OCI-LY7 (cell line): ENCODE data around the gene FREM3. TPM values are rescaled to one million over a fixed set of nuclear protein-coding genes. Genes with fewer than 3 reads are reported as not detected.

Experiments
- BruUV-seq: library from RNA; stranded (reverse); fragments of 400-500 nt; replicated peaks from 2 replicates; lab custom pipeline; 2021; lab: Mats Ljungman, UMichigan
- CTCF ChIA-PET: fragments of 300-600 bp; sonication (Branson Sonifier 250); formaldehyde crosslinking; loops from one replicate; lab custom pipeline; 2022; ENCODE audit warnings: antibody characterized with exemption; ENCODE audit not compliant: unreplicated experiment; lab: Charles Lee
- POLR2A ChIA-PET: fragments of 300-600 bp; sonication (Branson Sonifier 250); formaldehyde crosslinking; loops from one replicate; lab custom pipeline; 2022; ENCODE audit warnings: antibody characterized with exemption; lab: Charles Lee
- DNase-seq: peaks from one replicate; pipeline ENCODE4 v3.0.0-alpha.2; 2015; ENCODE audit warnings: low spot score
- H2AFZ ChIP-seq: fragments of 200-600 bp; sonication (generic), shearing (Covaris generic); 2 replicates; pipeline ENCODE4 v1.6.1; 2014; ENCODE audit warnings: mild to moderate bottlenecking, antibody characterized with exemption, low read length, moderate library complexity
- H3K27ac ChIP-seq: fragments of 200-600 bp; sonication (generic); 2 replicates; pipeline ENCODE4 v1.5.1; 2014; ENCODE audit warnings: mixed run types, low read depth, mild to moderate bottlenecking, moderate library complexity, low read length, inconsistent platforms; ENCODE audit not compliant: poor library complexity, severe bottlenecking
- H3K36me3 ChIP-seq: fragments of 200-600 bp; sonication (generic); 2 replicates; pipeline ENCODE4 v1.6.1; 2014; ENCODE audit warnings: mild to moderate bottlenecking, antibody characterized with exemption, low read length, moderate library complexity, mixed read lengths; ENCODE audit not compliant: insufficient read depth
- H3K4me1 ChIP-seq: fragments of 200-600 bp; sonication (generic); 2 replicates; pipeline ENCODE4 v1.5.1; 2014; ENCODE audit warnings: mild to moderate bottlenecking, low read length; ENCODE audit not compliant: insufficient read depth, poor library complexity, severe bottlenecking
- H3K4me2 ChIP-seq: fragments of 200-600 bp; sonication (generic); 2 replicates; pipeline ENCODE4 v1.6.1; 2014; ENCODE audit warnings: mild to moderate bottlenecking, low read length
- H3K4me3 ChIP-seq: fragments of 200-600 bp; sonication (generic); 2 replicates; pipeline ENCODE4 v1.5.1; 2014; ENCODE audit warnings: mild to moderate bottlenecking, low read depth, low read length; ENCODE audit not compliant: poor library complexity, severe bottlenecking
- H3K79me2 ChIP-seq: fragments of 200-600 bp; sonication (generic); 2 replicates; pipeline ENCODE4 v1.6.1; 2016; ENCODE audit warnings: low read depth, mild to moderate bottlenecking, low read length, moderate library complexity, mixed read lengths; ENCODE audit not compliant: insufficient read depth
- H3K9me2 ChIP-seq: fragments of 200-600 bp; sonication (generic); 2 replicates; pipeline ENCODE4 v1.6.1; 2016; ENCODE audit warnings: mild to moderate bottlenecking, low read length, mixed read lengths; ENCODE audit not compliant: insufficient read depth
- H3K9me3 ChIP-seq: fragments of 200-600 bp; sonication (generic); 2 replicates; pipeline ENCODE4 v1.6.1; 2014; ENCODE audit warnings: mild to moderate bottlenecking, mixed run types, low read length, mixed read lengths
- H4K20me1 ChIP-seq: fragments of 200-600 bp; sonication (generic); 2 replicates; pipeline ENCODE4 v1.6.1; 2014; ENCODE audit warnings: mild to moderate bottlenecking, antibody characterized with exemption, low read length, moderate library complexity, mixed read lengths; ENCODE audit not compliant: insufficient read depth
- CTCF ChIP-seq: fragments of 200-600 bp; sonication (generic); conservative IDR thresholded peaks from 2 replicates; pipeline ENCODE4 v1.5.1; 2014; ENCODE audit warnings: mild to moderate bottlenecking, antibody characterized with exemption, low read length, moderate library complexity, mixed read lengths
- EZH2phosphoT487 ChIP-seq: fragments of 200-600 bp; sonication (generic); IDR thresholded peaks from 2 replicates; pipeline ENCODE4 v1.6.1; 2018; ENCODE audit warnings: low read depth, borderline replicate concordance, mild to moderate bottlenecking, mixed run types, antibody characterized with exemption, low read length, moderate library complexity, mixed read lengths
- intact Hi-C: fragments of 100-400 bp; cut with micrococcal nuclease; formaldehyde crosslinking; loops from one replicate; pipeline ENCODE4 v1.10.0; 2022; ENCODE audit not compliant: unreplicated experiment
- total RNA-seq, 2 experiments: library from RNA; depleted of rRNA in 1 of 2; stranded (reverse); fragments of >200 nt in 1 of 2; shearing (Covaris generic) in 1 of 2; gene quantifications; 2 replicates each; pipeline ENCODE4 v1.2.3, GENCODE V29; 2014 to 2022

The FREM3 gene
- total RNA-seq, 2 experiments from 2014 or later = not detected

- ChIA-PET POLR2A (no interaction called here), CTCF (no interaction called here)
- no peak for TF ChIP-seq EZH2phosphoT487
- TF ChIP-seq CTCF = no peak
Observed at GRCh38 chr4:143653031-143653430, 47.4 kb downstream of the FREM3 start.

GRCh38 chr4:143643399-143643798 lies 57.1 kb downstream of the FREM3 start:
- Histone ChIP-seq H3K9me2 (no peaks in the 10 kb centered on the region), H3K27ac (no peak overlapping the region), H3K4me3 (no peak overlapping the region), H2AFZ (no peak overlapping the region), H3K4me2 (no peak overlapping the region), H3K79me2 (no peaks in the 10 kb centered on the region), H4K20me1 (no peaks in the 10 kb centered on the region), H3K9me3 (no peaks in the 10 kb centered on the region), H3K36me3 (no peaks in the 10 kb centered on the region), H3K4me1 (no peaks in the 10 kb centered on the region)
- DNase-seq = no peak
- ChIA-PET CTCF (no interaction called here), POLR2A (no interaction called here)
- intact Hi-C loops = no loop called here
- TF ChIP-seq EZH2phosphoT487 (no peak), CTCF (no peak)
- no TSS peak for BruUV-seq

More at GRCh38 chr4:143653031-143653430, 47.4 kb downstream of the FREM3 start:
- BruUV-seq = no TSS peak
- no peaks in the 10 kb centered on the region for H3K9me3 ChIP-seq
- intact Hi-C loops = no loop called here
- H3K9me2 ChIP-seq = no peaks in the 10 kb centered on the region
- H3K27ac ChIP-seq = no peak overlapping the region
- no peak for DNase-seq
- no peaks in the 10 kb centered on the region for H3K4me1 ChIP-seq
- no peaks in the 10 kb centered on the region for H3K36me3 ChIP-seq
- no peak overlapping the region for H3K4me2 ChIP-seq
- no peaks in the 10 kb centered on the region for H4K20me1 ChIP-seq
- no peak overlapping the region for H3K4me3 ChIP-seq
- H2AFZ ChIP-seq = no peak overlapping the region
- H3K79me2 ChIP-seq = no peaks in the 10 kb centered on the region

- TF ChIP-seq EZH2phosphoT487 = no peak
- no peak for TF ChIP-seq CTCF
- DNase-seq = no peak
- no TSS peak for BruUV-seq
- H2AFZ ChIP-seq = no peak overlapping the region
- H3K27ac ChIP-seq = no peak overlapping the region
- H3K9me2 ChIP-seq = no peaks in the 10 kb centered on the region
- H3K79me2 ChIP-seq = no peaks in the 10 kb centered on the region
- ChIA-PET POLR2A (no interaction called here), CTCF (no interaction called here)
- H3K9me3 ChIP-seq = no peaks in the 10 kb centered on the region
- no peaks in the 10 kb centered on the region for H3K36me3 ChIP-seq
- no peak overlapping the region for H3K4me3 ChIP-seq
- intact Hi-C loops = no loop called here
- H4K20me1 ChIP-seq = no peaks in the 10 kb centered on the region
- no peaks in the 10 kb centered on the region for H3K4me1 ChIP-seq
- no peak overlapping the region for H3K4me2 ChIP-seq
Observed at GRCh38 chr4:143642611-143643010, 57.9 kb downstream of the FREM3 start.
